ENCODE results near the gene RPL3.
"Not testable (repeated sequence)": the region's sequence is repeated elsewhere in the genome, so short reads cannot be mapped to it uniquely, and the experiment has no call there.

RPL3 gene

GRCh38 chr22:39319284-39320022 lies at the start of gene RPL3:
RPL3 (minus strand) TSS chr22:39319623; CDS start chr22:39319597, 26 bp downstream.
- in situ Hi-C loops (cut with MboI; ENCODE audit: low sequenced_read_pairs) = loop anchor here (25.0 kb wide), 1 partner anchor 132 kb away; no protein-coding TSS in a partner anchor

DNA sequence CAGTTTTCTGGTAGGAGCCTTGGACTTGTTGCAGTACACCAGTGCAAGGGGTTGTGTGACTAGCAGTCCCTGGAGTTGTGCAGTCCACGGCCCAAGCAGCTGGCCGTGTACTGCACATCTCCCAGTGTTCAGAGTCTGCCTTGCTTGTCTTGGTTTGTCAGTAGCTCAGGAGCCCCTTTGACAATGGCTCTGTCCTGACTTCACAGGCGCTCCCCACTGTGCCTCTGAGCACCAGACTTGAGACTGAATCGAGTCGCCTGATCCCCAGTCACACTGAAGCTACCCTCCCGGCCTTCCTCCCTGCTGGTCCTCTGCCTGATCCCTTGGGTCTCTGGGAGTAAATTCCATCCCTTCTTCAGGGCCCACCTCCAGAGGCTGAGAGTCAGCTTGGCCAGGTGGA lies 49.8 kb upstream of the RPL3 start:
- in situ Hi-C loops (cut with MboI; ENCODE audit: low sequenced_read_pairs) = no loop called here

- in situ Hi-C loops (cut with MboI; ENCODE audit: low sequenced_read_pairs) = no loop called here
Observed at GRCh38 chr22:39368461-39368911, 49.1 kb upstream of the RPL3 start.

DNA sequence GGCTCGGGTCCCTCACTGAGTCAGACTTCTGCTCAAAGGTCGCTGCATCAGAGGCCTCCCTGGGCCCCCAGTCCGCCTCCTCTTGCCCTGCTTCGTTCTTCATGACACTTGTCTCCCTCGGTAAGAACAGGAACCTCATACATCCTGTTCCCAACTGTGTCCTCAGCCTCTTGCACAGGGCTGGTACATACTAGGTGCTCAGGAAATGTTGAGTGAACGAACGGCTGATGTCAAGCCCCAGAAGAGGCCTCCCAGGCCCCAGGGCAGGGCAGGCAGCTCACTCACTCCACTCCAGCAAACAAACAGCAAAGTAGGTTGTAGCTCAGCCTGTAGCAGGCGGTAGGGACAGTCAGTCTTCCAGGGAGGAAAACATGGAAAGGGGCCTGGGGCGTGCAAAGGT lies 47.6 kb upstream of the RPL3 start:
- in situ Hi-C loops (cut with MboI; ENCODE audit: low sequenced_read_pairs) = no loop called here

- in situ Hi-C loops (cut with MboI; ENCODE audit: low sequenced_read_pairs) = no loop called here
Observed at GRCh38 chr22:39365492-39365780, 46.0 kb upstream of the RPL3 start.

DNA sequence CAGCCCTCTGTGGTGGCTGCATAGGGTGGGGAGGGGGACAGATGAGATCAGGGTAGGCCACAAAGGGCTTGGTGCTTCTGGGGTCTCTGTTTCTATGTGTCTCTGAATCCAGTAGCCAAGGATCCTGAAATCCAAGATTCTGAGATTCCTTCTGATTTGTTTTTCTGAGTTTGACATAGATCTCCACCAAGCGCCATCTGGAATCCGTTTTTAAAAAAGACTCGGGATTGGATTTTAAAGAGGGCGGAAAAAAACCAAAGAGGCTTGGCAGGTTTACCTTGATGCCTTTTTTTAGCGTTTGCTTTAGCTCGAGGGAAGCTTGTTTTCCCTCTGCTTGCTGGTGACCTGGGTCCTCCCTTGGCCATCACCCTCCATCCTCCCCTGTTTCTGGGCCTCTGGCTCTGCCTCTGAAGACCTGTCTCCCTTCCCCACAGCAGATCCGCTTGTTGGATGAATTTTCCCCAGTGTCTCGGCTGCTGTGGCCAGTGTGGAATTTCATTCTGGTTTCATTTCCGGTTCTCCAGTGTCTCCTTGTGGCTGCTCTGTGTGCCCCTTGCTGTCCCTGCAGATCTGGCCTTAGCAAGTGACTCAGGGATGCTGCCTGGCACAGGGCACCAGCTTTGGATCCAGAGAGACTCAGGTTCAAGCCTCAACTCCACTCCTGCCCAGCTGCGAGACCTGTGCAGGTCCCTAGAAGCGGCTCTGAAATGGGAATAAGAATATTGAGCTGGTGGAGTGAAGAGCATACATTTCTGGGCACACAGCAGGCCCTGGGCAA lies 45.5 kb upstream of the RPL3 start:
- in situ Hi-C loops (cut with MboI; ENCODE audit: low sequenced_read_pairs) = no loop called here

DNA sequence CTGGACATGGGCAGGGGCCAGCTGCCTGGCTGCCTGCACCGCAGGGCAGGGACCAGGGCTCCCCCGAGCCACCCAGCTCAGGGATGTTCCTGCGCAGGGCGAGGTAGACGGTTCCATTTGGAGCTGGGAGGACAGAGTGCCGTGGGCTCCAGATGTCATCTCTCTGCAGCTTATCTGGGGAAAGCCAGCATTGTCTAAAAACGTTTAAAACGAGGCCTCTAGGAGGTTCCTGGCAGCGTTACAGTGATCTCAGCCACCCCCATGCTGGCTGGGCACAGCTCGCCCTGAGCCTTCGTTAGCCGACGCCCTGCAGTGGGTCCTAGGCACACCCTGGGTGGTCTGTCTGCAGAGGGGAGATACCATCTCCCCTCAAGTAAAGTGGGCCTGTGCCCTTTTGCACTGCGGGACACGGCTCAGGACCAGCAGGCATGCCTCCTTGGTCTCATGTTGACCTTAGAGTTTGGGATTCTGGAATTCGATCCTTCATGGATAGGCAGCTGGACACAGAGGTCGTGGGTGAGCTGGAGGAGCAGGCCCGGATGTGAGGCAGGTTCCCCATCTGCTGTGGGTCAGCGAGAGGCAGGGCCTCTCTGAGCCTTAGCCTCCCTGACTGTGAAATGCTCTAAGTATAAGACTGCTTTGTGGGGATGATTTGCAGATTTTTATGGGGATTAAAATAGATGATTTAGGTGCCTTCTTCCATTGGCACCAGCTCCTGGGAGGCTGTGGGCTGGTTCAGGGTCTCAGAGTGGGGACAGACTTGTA lies 44.5 kb upstream of the RPL3 start:
- in situ Hi-C loops (cut with MboI; ENCODE audit: low sequenced_read_pairs) = no loop called here

- in situ Hi-C loops (cut with MboI; ENCODE audit: low sequenced_read_pairs) = no loop called here
Observed at GRCh38 chr22:39362932-39363331, 43.5 kb upstream of the RPL3 start.

GRCh38 chr22:39362271-39362670 lies 42.8 kb upstream of the RPL3 start:
- in situ Hi-C loops (cut with MboI; ENCODE audit: low sequenced_read_pairs) = no loop called here

GRCh38 chr22:39361496-39361895 lies 42.1 kb upstream of the RPL3 start:
- in situ Hi-C loops (cut with MboI; ENCODE audit: low sequenced_read_pairs) = no loop called here

- in situ Hi-C loops (cut with MboI; ENCODE audit: low sequenced_read_pairs) = no loop called here
Observed at GRCh38 chr22:39360674-39361413, 41.4 kb upstream of the RPL3 start.

DNA sequence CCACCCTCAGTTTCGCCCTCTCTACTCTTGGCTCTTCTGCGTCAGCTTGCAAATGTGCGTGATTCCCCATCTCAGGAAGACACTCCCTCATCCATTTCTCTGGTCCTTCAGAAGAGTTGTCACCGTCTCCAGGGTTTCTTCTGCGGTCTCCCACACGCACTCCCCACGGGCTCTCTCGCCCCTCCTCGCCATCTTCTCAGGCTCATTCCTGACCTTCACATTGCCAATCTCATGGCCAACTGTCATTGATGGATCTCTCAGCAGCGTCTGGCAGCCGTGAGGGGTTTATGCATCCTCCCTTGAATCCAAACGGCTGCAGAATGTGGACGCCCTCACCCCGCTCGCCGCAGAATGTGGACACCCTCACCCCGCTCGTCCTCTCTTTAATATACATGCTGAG lies 40.8 kb upstream of the RPL3 start:
- in situ Hi-C loops (cut with MboI; ENCODE audit: low sequenced_read_pairs) = no loop called here

- in situ Hi-C loops (cut with MboI; ENCODE audit: low sequenced_read_pairs) = no loop called here
Observed at GRCh38 chr22:39359659-39360195, 40.3 kb upstream of the RPL3 start.

- in situ Hi-C loops (cut with MboI; ENCODE audit: low sequenced_read_pairs) = not testable (repeated sequence)
Observed at GRCh38 chr22:39358197-39358596, 38.8 kb upstream of the RPL3 start.

- in situ Hi-C loops (cut with MboI; ENCODE audit: low sequenced_read_pairs) = not testable (repeated sequence)
Observed at GRCh38 chr22:39357110-39358108, 38.0 kb upstream of the RPL3 start.

DNA sequence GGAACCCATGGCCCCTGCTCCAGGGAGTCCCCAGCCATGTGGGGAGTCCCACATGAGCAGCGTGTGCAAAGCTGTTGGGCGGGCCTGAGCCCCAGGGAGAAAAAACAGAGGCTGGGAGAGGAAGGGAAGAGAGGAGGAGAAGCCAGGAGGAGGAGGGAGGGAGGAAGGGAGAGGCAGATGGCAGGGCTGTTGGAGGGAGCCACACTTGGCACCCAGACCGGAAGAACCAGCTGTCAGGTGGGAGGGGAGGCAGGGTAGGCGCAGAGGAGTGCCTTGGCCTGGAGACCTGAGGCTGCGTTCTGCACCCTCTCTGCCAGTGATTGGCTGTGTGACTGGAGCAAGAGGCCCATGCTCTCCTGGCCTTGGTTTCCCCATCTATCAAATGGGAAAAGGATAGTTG lies 37.0 kb upstream of the RPL3 start:
- in situ Hi-C loops (cut with MboI; ENCODE audit: low sequenced_read_pairs) = no loop called here

- in situ Hi-C loops (cut with MboI; ENCODE audit: low sequenced_read_pairs) = not testable (repeated sequence)
Observed at GRCh38 chr22:39355805-39356204, 36.4 kb upstream of the RPL3 start.

GRCh38 chr22:39355080-39355479 lies 35.7 kb upstream of the RPL3 start:
- in situ Hi-C loops (cut with MboI; ENCODE audit: low sequenced_read_pairs) = no loop called here

- in situ Hi-C loops (cut with MboI; ENCODE audit: low sequenced_read_pairs) = no loop called here
Observed at GRCh38 chr22:39353346-39353745, 33.9 kb upstream of the RPL3 start.

All from hTERT RPE-1 (cell line).